Measurements from ENCODE around the gene NMNAT2. TPM values are rescaled to one million over a fixed set of nuclear protein-coding genes. Genes with fewer than 3 reads are reported as not detected.

The NMNAT2 gene
- total and polyA plus RNA-seq, 2 experiments from 2014 or later, result 2.4 to 4.2 TPM

DNA sequence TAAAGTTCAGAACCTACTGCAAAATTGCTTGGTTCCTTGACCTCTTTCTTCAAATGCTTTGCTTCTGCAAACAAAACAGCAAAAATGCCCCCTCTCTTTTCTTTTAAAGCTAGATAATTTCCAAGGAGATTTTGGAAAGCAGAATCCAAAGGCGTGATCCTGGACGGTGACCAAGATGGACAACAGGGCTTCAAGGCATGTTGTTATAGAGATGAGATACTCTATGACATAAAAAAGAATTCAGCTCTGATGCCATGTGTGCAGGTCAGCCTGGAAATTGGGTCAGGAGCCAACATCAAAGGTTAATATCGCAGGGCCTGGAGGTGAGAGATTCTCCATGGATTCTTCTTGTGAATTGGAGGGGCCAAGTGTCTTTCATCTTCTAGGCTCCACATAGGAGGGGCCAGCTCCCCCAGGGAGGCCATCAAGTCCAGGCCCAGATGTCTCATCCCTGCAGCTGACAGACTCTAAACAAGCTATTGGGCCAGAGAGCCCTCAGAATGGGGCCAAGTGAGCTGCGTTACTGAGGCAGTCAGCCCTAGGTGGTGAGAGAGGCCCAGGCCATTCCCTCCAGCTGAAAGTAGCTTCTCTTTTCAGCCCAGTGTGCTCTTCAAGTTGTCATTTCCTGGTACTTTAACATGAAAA is 45.5 kb downstream of the NMNAT2 start:
- 42 to 48% methylated on average over 4 of the region's 4 CpGs for WGBS, 2 experiments (ENCODE audit: low coverage in 1 of 2, low lambda C conversion rate in 2 of 2, missing lambda C conversion rate in 2 of 2)
- in situ Hi-C loops (cut with MboI), result no loop called here
- Histone ChIP-seq H3K9me2 (ENCODE audit: insufficient read depth) (no peaks in the 10 kb centered on the region), H3K79me2 (ENCODE audit: insufficient read depth) (no peaks in the 10 kb centered on the region), H3K27me3 (replicated peaks; ENCODE audit: insufficient read depth) (peaks cover 27% of the 10 kb centered on the region), H3K27ac (no peak overlapping the region), H4K20me1 (ENCODE audit: insufficient read depth) (no peaks in the 10 kb centered on the region; the same call in 1 of the 2 replicates), H3K4me3 (no peak overlapping the region), H2AFZ (no peak overlapping the region), H3K4me2 (ENCODE audit: unreplicated experiment) (no peak overlapping the region), H3K4me1 (ENCODE audit: insufficient read depth) (no peaks in the 10 kb centered on the region), H3F3A (ENCODE audit: insufficient read depth) (no peaks in the 10 kb centered on the region), H3K9me3 (ENCODE audit: low read depth) (no peaks in the 10 kb centered on the region), H3K36me3 (ENCODE audit: low read depth) (no peaks in the 10 kb centered on the region), H3K9ac (no peak overlapping the region)
- TF ChIP-seq EZH2phosphoT487 (IDR thresholded peaks at IDR 0.05; ENCODE audit: insufficient read depth, low read depth) (no peak), EZH2 (IDR thresholded peaks at IDR 0.05; ENCODE audit: insufficient read depth, poor library complexity, severe bottlenecking) (no peak)
- DNase-seq, result no peak

DNA sequence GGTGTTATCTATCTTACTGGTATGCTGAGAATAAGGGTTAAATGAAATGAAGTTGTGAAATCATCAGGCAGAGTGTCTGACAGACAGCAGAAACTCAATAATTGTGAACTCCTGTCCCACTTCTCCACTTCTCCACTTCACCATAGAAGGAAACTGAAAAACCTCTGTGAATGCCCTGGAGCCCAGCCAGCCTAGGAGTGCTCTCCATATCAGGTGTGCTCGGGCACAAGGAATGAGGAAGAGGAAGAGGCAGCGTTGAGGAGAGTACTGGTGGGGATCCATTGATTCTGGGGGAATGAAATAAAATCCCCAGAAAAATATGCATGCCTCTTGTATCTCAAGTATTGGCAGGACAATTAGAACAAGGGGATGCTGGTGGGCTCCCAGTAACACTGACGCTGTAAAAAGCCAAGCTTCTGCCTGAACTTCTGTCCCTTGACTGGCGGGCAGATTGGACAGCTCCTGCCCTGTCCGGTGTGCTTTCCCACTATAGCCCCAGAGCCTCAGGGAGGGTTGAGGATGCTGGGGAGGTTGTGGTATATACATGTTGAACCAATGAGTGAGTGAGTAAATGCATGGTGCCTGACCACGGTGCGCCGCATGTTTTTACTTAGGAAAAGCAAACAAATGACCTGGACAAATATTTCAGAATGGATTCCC is 47.7 kb downstream of the NMNAT2 start:
- no peak overlapping the region for H3K27ac ChIP-seq
- H3K9me3 ChIP-seq (ENCODE audit: low read depth), result no peaks in the 10 kb centered on the region
- no peaks in the 10 kb centered on the region for H3K9me2 ChIP-seq (ENCODE audit: insufficient read depth)
- peaks cover 27% of the 10 kb centered on the region for H3K27me3 ChIP-seq (replicated peaks; ENCODE audit: insufficient read depth)
- H3F3A ChIP-seq (ENCODE audit: insufficient read depth), result no peaks in the 10 kb centered on the region
- no peak overlapping the region for H2AFZ ChIP-seq
- H3K79me2 ChIP-seq (ENCODE audit: insufficient read depth), result no peaks in the 10 kb centered on the region
- no peaks in the 10 kb centered on the region for H3K4me1 ChIP-seq (ENCODE audit: insufficient read depth)
- WGBS, 2 experiments (ENCODE audit: low coverage in 1 of 2, low lambda C conversion rate in 2 of 2, missing lambda C conversion rate in 2 of 2), result 34 to 42% methylated on average over 7 to 8 of the region's 8 CpGs
- in situ Hi-C loops (cut with MboI), result no loop called here
- no peak overlapping the region for H3K9ac ChIP-seq
- TF ChIP-seq EZH2phosphoT487 (IDR thresholded peaks at IDR 0.05; ENCODE audit: insufficient read depth, low read depth), result no peak
- TF ChIP-seq EZH2 (IDR thresholded peaks at IDR 0.05; ENCODE audit: insufficient read depth, poor library complexity, severe bottlenecking), result no peak
- no peak overlapping the region for H3K4me2 ChIP-seq (ENCODE audit: unreplicated experiment)
- H4K20me1 ChIP-seq (ENCODE audit: insufficient read depth), result no peaks in the 10 kb centered on the region; the same call in 1 of the 2 replicates
- no peaks in the 10 kb centered on the region for H3K36me3 ChIP-seq (ENCODE audit: low read depth)
- DNase-seq, result no peak
- no peak overlapping the region for H3K4me3 ChIP-seq

DNA sequence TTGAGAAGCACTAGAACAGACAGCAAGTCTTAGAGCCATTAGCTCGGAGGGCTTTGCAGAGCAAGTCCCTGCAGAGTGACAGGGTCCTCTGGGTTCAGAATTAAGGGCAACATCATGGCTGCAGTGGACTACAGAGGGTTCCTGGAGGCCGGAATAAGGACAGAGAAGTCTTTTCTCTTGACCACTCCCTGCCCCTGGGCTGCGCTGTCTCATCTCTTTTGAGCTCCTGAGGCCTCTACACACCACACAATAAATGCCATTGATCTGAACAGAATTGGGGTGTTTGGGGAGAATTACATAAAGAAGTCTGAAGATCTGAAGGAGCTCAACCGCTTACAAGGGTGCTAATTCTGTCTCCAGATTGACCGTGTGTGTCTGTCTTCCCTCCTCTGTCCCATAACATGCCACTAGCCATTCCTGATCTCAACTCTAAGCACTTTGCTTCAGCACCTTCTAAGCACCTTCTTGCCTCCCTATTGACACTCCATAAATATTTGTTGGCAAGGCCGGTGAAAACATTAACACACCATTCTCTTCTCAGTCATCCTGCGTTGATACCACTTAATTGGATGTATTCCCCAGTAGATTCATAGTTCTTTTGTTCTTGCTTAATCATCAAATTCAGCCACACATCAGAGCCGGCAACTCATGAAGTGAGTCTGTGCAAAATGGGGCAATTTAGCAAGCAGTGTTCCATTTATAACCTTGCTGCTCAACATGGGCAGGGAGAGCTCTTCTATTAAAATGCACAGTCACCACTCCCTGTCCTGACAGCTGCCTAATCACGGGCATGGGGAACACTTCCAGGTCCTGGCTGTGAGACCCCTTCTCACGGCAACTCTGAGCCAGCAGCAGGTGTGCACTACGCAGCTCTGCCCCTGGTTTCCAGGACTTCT is 49.7 kb downstream of the NMNAT2 start:
- no peaks in the 10 kb centered on the region for H3K9me3 ChIP-seq (ENCODE audit: low read depth)
- no peak overlapping the region for H3K27ac ChIP-seq
- H3K36me3 ChIP-seq (ENCODE audit: low read depth), result no peaks in the 10 kb centered on the region
- H3F3A ChIP-seq (ENCODE audit: insufficient read depth), result peaks cover 4% of the 10 kb centered on the region; the same call in 1 of the 2 replicates
- H3K79me2 ChIP-seq (ENCODE audit: insufficient read depth), result no peaks in the 10 kb centered on the region
- H3K4me3 ChIP-seq, result no peak overlapping the region
- peaks cover 27% of the 10 kb centered on the region for H3K27me3 ChIP-seq (replicated peaks; ENCODE audit: insufficient read depth)
- H2AFZ ChIP-seq, result no peak overlapping the region
- no peaks in the 10 kb centered on the region for H3K4me1 ChIP-seq (ENCODE audit: insufficient read depth)
- in situ Hi-C loops (cut with MboI), result no loop called here
- no peak overlapping the region for H3K9ac ChIP-seq
- no peaks in the 10 kb centered on the region for H3K9me2 ChIP-seq (ENCODE audit: insufficient read depth)
- H4K20me1 ChIP-seq (ENCODE audit: insufficient read depth), result no peaks in the 10 kb centered on the region
- no peak overlapping the region for H3K4me2 ChIP-seq (ENCODE audit: unreplicated experiment)
- TF ChIP-seq EZH2 (IDR thresholded peaks at IDR 0.05; ENCODE audit: insufficient read depth, poor library complexity, severe bottlenecking) (no peak), EZH2phosphoT487 (IDR thresholded peaks at IDR 0.05; ENCODE audit: insufficient read depth, low read depth) (no peak)
- no peak for DNase-seq
- WGBS, 2 experiments (ENCODE audit: low coverage in 1 of 2, low lambda C conversion rate in 2 of 2, missing lambda C conversion rate in 2 of 2), result 55 to 58% methylated on average over 11 of the region's 11 CpGs

DNA sequence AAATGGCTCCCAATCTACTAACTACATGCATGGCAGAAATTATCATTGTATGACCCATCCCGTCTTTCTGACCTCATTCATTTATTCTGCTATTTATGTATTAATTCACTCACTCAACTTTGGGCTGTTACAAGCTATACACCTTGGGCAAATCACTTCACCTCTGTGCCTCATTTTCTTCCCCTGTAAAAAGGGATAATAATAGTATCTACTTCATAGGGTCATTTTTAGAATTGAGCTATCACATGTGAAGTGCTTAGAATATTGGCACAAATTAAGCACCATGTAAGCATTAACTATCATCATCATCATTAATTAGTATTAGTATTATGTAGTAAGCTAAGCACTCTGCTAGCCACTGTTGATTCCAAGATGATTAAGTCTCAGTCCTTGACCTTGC is 52.1 kb downstream of the NMNAT2 start:
- TF ChIP-seq EZH2phosphoT487 (IDR thresholded peaks at IDR 0.05; ENCODE audit: insufficient read depth, low read depth), result no peak
- TF ChIP-seq EZH2 (IDR thresholded peaks at IDR 0.05; ENCODE audit: insufficient read depth, poor library complexity, severe bottlenecking), result no peak
- no peaks in the 10 kb centered on the region for H4K20me1 ChIP-seq (ENCODE audit: insufficient read depth)
- no peaks in the 10 kb centered on the region for H3K9me2 ChIP-seq (ENCODE audit: insufficient read depth)
- H2AFZ ChIP-seq, result no peak overlapping the region
- H3K36me3 ChIP-seq (ENCODE audit: low read depth), result no peaks in the 10 kb centered on the region
- no peaks in the 10 kb centered on the region for H3K9me3 ChIP-seq (ENCODE audit: low read depth)
- H3K4me3 ChIP-seq, result no peak overlapping the region
- 84 to 86% methylated on average over 1 of the region's 1 CpG for WGBS, 2 experiments (ENCODE audit: low coverage in 1 of 2, low lambda C conversion rate in 2 of 2, missing lambda C conversion rate in 2 of 2)
- H3K79me2 ChIP-seq (ENCODE audit: insufficient read depth), result no peaks in the 10 kb centered on the region
- in situ Hi-C loops (cut with MboI), result no loop called here
- no peak for DNase-seq
- H3K4me2 ChIP-seq (ENCODE audit: unreplicated experiment), result no peak overlapping the region
- peaks cover 4% of the 10 kb centered on the region; the same call in 1 of the 2 replicates for H3F3A ChIP-seq (ENCODE audit: insufficient read depth)
- H3K27me3 ChIP-seq (replicated peaks; ENCODE audit: insufficient read depth), result peaks cover 15% of the 10 kb centered on the region
- H3K9ac ChIP-seq, result no peak overlapping the region
- H3K27ac ChIP-seq, result no peak overlapping the region
- H3K4me1 ChIP-seq (ENCODE audit: insufficient read depth), result no peaks in the 10 kb centered on the region

All from GM23248 (cell line).